HepG2 (cell line): ENCODE results near the gene CXCL17. TPM values are rescaled to one million over a fixed set of nuclear protein-coding genes. Genes with fewer than 3 reads are reported as not detected.

Experiments used
- ASH2L ChIP-seq: fragments of 300-600, 200-600 bp; sonication (generic); IDR thresholded peaks from 2 replicates; pipeline ENCODE4 v1.7.0; 2017; ENCODE audit warnings: low read depth, mild to moderate bottlenecking, moderate library complexity, mixed read lengths, low read length; ENCODE audit not compliant: insufficient read length
- ATF7-NPFF ChIP-seq: sonication (generic); formaldehyde crosslinking; IDR thresholded peaks from 2 replicates; pipeline ENCODE4 v1.8.1; 2023; ENCODE audit warnings: mild to moderate bottlenecking, low read depth, missing genetic modification reagents, moderate library complexity
- FOXA1 ChIP-seq, 2 experiments: fragments of 450-650 bp in 1 of 2; sonication (generic) in 1 of 2; formaldehyde crosslinking in 1 of 2; IDR thresholded peaks; 2 replicates each; pipeline versions ENCODE4 v1.4.0 to v1.6.1; 2016 to 2020; ENCODE audit warnings: missing genetic modification reagents in 1 of 2
- FOXM1 ChIP-seq: sonication (generic); formaldehyde crosslinking; IDR thresholded peaks from 2 replicates; pipeline ENCODE4 v1.5.0; 2020; ENCODE audit warnings: missing genetic modification reagents
- HNRNPL ChIP-seq: fragments of 200-400 bp; formaldehyde crosslinking; IDR thresholded peaks from 2 replicates; pipeline ENCODE4 v1.6.1; 2017; ENCODE audit warnings: mild to moderate bottlenecking, low read depth, low read length
- KDM1A ChIP-seq: IDR thresholded peaks from 2 replicates; pipeline ENCODE4 v1.6.1; 2016; ENCODE audit warnings: missing compliant biosample characterization
- NFKBIZ ChIP-seq: IDR thresholded peaks from 2 replicates; pipeline ENCODE4 v1.6.1; 2018; ENCODE audit warnings: missing genetic modification reagents, missing compliant biosample characterization
- RFXAP ChIP-seq: sonication (generic); formaldehyde crosslinking; IDR thresholded peaks from 2 replicates; pipeline ENCODE4 v1.4.0; 2020; ENCODE audit warnings: missing genetic modification reagents, borderline replicate concordance
- RORA ChIP-seq: sonication (generic); formaldehyde crosslinking; IDR thresholded peaks from 2 replicates; pipeline ENCODE4 v1.5.0; 2020; ENCODE audit warnings: mild to moderate bottlenecking, missing genetic modification reagents, moderate library complexity
- ZNF207 ChIP-seq: fragments of 450-650 bp; IDR thresholded peaks from 2 replicates; pipeline ENCODE4 v1.6.1; 2016; ENCODE audit warnings: antibody characterized with exemption, borderline replicate concordance
- ZNF788 ChIP-seq: sonication (generic); formaldehyde crosslinking; IDR thresholded peaks from 2 replicates; pipeline ENCODE4 v1.5.0; 2020; ENCODE audit warnings: mild to moderate bottlenecking, missing genetic modification reagents, borderline replicate concordance
- polyA plus RNA-seq, 8 experiments: library from polyadenylated mRNA; depleted of rRNA in 3 of 8; stranded (reverse) in 7 of 8; unstranded in 1 of 8; fragments of >200 nt; fragmentation: Illumina TruSeq in 4 of 8; extraction: Trizol in 4 of 8; gene quantifications; 2 replicates each; pipeline versions ENCODE4 v1.2.1 to v1.2.3, GENCODE V29; 2011 to 2016; ENCODE audit warnings: low read depth in 4 of 8, missing spikeins in 1 of 8, mixed read lengths in 1 of 8; ENCODE audit not compliant: insufficient read depth in 1 of 8
- total RNA-seq, 5 experiments: library from RNA; depleted of rRNA; stranded (reverse); fragments of >200 nt; fragmentation: Illumina TruSeq; extraction: Trizol; gene quantifications; 2 replicates each; pipeline ENCODE4 v1.2.3, GENCODE V29; 2016; ENCODE audit warnings: low read depth in 1 of 5
- TF ChIP-seq, protein P1 (sequence below): sonication (generic); formaldehyde crosslinking; IDR thresholded peaks from 2 replicates; pipeline ENCODE4 v1.5.1; 2020; ENCODE audit warnings: mild to moderate bottlenecking, missing genetic modification reagents, borderline replicate concordance
- TF ChIP-seq, protein P2 (sequence below): sonication (generic); formaldehyde crosslinking; IDR thresholded peaks from 2 replicates; pipeline ENCODE4 v1.9.0; 2021; ENCODE audit warnings: mild to moderate bottlenecking, missing genetic modification reagents
- TF ChIP-seq, protein P3 (sequence below): sonication (generic); formaldehyde crosslinking; IDR thresholded peaks from 2 replicates; pipeline ENCODE4 v1.4.0; 2020; ENCODE audit warnings: missing genetic modification reagents, borderline replicate concordance

Gene CXCL17
- total and polyA plus RNA-seq, 2 of the 13 experiments (the other 11 are each of a cell fraction or from before 2014, with no cell fraction given) = 0.12 TPM; not detected in 1

DNA sequence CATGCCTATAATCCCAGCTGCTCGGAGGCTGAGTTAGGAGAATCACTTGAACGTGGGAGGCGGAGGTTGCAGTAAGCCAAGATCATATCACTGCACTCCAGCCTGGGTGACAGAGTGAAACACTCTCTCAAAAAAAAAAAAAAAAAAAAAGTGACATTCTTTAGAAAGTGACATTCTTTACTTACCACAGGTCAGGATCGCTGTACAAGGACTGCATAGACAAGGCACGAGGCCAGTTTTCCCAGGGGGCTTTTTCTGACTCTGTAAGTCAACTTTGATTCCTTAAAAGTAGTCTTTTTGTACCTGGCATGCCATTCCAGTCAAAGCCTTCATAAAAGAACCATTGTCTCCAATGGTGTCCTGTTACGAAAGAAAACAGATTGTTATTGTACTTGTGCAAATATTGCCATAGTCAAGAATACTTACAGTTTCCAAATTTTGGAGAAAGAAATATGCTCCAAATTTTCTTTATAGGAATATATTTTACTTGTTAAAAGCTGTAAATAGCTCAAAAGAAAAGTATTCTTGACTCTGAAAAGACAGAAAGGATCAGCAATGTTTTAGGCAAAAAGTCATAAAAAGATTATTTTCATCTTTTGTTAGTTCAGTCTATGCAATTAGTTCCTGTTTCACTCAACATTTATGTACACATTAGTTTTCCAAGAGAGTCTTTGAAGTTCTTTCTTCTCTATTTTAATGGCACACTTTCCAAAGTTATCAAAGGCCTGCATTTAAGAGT is 46.2 kb upstream of the CXCL17 start (continued):
- TF ChIP-seq ATF7-NPFF (CRISPR knock-in tag) = no peak
- peak; percentile 92 for TF ChIP-seq ASH2L
- TF ChIP-seq NFKBIZ (CRISPR knock-in tag) = no peak; the same call in 1 of the 2 replicates
- TF ChIP-seq, protein P1, sequence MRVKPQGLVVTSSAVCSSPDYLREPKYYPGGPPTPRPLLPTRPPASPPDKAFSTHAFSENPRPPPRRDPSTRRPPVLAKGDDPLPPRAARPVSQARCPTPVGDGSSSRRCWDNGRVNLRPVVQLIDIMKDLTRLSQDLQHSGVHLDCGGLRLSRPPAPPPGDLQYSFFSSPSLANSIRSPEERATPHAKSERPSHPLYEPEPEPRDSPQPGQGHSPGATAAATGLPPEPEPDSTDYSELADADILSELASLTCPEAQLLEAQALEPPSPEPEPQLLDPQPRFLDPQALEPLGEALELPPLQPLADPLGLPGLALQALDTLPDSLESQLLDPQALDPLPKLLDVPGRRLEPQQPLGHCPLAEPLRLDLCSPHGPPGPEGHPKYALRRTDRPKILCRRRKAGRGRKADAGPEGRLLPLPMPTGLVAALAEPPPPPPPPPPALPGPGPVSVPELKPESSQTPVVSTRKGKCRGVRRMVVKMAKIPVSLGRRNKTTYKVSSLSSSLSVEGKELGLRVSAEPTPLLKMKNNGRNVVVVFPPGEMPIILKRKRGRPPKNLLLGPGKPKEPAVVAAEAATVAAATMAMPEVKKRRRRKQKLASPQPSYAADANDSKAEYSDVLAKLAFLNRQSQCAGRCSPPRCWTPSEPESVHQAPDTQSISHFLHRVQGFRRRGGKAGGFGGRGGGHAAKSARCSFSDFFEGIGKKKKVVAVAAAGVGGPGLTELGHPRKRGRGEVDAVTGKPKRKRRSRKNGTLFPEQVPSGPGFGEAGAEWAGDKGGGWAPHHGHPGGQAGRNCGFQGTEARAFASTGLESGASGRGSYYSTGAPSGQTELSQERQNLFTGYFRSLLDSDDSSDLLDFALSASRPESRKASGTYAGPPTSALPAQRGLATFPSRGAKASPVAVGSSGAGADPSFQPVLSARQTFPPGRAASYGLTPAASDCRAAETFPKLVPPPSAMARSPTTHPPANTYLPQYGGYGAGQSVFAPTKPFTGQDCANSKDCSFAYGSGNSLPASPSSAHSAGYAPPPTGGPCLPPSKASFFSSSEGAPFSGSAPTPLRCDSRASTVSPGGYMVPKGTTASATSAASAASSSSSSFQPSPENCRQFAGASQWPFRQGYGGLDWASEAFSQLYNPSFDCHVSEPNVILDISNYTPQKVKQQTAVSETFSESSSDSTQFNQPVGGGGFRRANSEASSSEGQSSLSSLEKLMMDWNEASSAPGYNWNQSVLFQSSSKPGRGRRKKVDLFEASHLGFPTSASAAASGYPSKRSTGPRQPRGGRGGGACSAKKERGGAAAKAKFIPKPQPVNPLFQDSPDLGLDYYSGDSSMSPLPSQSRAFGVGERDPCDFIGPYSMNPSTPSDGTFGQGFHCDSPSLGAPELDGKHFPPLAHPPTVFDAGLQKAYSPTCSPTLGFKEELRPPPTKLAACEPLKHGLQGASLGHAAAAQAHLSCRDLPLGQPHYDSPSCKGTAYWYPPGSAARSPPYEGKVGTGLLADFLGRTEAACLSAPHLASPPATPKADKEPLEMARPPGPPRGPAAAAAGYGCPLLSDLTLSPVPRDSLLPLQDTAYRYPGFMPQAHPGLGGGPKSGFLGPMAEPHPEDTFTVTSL (CRISPR knock-in tag) = peak; percentile 69; the same call in 1 of the 2 replicates
- no peak for TF ChIP-seq KDM1A (CRISPR knock-in tag)
- peak; percentile 68; the same call in 1 of the 2 replicates for TF ChIP-seq FOXA1 (IDR thresholded peaks at IDR 0.05)
- peak; percentile 59; the same call in 1 of the 2 replicates for TF ChIP-seq FOXA1 (CRISPR knock-in tag; IDR thresholded peaks at IDR 0.05)
- 0 out of 2 replicates have a peak, but pooled peaks have one; percentile 46 for TF ChIP-seq RORA (CRISPR knock-in tag)
- TF ChIP-seq ZNF788 (CRISPR knock-in tag) = no peak
- TF ChIP-seq RFXAP = no peak
- TF ChIP-seq HNRNPL = no peak
- TF ChIP-seq, protein P2, sequence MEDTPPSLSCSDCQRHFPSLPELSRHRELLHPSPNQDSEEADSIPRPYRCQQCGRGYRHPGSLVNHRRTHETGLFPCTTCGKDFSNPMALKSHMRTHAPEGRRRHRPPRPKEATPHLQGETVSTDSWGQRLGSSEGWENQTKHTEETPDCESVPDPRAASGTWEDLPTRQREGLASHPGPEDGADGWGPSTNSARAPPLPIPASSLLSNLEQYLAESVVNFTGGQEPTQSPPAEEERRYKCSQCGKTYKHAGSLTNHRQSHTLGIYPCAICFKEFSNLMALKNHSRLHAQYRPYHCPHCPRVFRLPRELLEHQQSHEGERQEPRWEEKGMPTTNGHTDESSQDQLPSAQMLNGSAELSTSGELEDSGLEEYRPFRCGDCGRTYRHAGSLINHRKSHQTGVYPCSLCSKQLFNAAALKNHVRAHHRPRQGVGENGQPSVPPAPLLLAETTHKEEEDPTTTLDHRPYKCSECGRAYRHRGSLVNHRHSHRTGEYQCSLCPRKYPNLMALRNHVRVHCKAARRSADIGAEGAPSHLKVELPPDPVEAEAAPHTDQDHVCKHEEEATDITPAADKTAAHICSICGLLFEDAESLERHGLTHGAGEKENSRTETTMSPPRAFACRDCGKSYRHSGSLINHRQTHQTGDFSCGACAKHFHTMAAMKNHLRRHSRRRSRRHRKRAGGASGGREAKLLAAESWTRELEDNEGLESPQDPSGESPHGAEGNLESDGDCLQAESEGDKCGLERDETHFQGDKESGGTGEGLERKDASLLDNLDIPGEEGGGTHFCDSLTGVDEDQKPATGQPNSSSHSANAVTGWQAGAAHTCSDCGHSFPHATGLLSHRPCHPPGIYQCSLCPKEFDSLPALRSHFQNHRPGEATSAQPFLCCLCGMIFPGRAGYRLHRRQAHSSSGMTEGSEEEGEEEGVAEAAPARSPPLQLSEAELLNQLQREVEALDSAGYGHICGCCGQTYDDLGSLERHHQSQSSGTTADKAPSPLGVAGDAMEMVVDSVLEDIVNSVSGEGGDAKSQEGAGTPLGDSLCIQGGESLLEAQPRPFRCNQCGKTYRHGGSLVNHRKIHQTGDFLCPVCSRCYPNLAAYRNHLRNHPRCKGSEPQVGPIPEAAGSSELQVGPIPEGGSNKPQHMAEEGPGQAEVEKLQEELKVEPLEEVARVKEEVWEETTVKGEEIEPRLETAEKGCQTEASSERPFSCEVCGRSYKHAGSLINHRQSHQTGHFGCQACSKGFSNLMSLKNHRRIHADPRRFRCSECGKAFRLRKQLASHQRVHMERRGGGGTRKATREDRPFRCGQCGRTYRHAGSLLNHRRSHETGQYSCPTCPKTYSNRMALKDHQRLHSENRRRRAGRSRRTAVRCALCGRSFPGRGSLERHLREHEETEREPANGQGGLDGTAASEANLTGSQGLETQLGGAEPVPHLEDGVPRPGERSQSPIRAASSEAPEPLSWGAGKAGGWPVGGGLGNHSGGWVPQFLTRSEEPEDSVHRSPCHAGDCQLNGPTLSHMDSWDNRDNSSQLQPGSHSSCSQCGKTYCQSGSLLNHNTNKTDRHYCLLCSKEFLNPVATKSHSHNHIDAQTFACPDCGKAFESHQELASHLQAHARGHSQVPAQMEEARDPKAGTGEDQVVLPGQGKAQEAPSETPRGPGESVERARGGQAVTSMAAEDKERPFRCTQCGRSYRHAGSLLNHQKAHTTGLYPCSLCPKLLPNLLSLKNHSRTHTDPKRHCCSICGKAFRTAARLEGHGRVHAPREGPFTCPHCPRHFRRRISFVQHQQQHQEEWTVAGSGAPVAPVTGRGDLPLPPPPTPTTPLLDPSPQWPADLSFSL = no peak
- TF ChIP-seq ZNF207 = no peak
- no peak for TF ChIP-seq FOXM1 (CRISPR knock-in tag)
- TF ChIP-seq, protein P3, sequence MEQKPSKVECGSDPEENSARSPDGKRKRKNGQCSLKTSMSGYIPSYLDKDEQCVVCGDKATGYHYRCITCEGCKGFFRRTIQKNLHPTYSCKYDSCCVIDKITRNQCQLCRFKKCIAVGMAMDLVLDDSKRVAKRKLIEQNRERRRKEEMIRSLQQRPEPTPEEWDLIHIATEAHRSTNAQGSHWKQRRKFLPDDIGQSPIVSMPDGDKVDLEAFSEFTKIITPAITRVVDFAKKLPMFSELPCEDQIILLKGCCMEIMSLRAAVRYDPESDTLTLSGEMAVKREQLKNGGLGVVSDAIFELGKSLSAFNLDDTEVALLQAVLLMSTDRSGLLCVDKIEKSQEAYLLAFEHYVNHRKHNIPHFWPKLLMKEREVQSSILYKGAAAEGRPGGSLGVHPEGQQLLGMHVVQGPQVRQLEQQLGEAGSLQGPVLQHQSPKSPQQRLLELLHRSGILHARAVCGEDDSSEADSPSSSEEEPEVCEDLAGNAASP (CRISPR knock-in tag) = peak; percentile 56; the same call in 1 of the 2 replicates
